Endodermal cell (in vitro differentiated cells): ENCODE results near the gene PDZRN4. TPM values are rescaled to one million over a fixed set of nuclear protein-coding genes. Genes with fewer than 3 reads are reported as not detected.

Source experiments
- DNase-seq: peaks from one replicate; pipeline ENCODE4 v3.0.0-alpha.2; 2017
- H3K27ac ChIP-seq: 2 replicates; pipeline ENCODE4 v1.5.1; 2013; ENCODE audit warnings: mild to moderate bottlenecking, low read depth, low read length, moderate library complexity
- H3K27me3 ChIP-seq: 2 replicates; pipeline ENCODE4 v1.6.1; 2013; ENCODE audit warnings: mild to moderate bottlenecking, low read length, moderate library complexity; ENCODE audit not compliant: insufficient read depth, control insufficient read depth, poor library complexity, severe bottlenecking
- H3K36me3 ChIP-seq: 2 replicates; pipeline ENCODE4 v1.7.0; 2013; ENCODE audit warnings: mild to moderate bottlenecking, low read length, moderate library complexity; ENCODE audit not compliant: control insufficient read depth, insufficient read depth
- H3K4me1 ChIP-seq: one replicate; pipeline ENCODE4 v1.7.0; 2013; ENCODE audit warnings: low read length; ENCODE audit not compliant: control insufficient read depth, insufficient read depth
- H3K4me3 ChIP-seq: 2 replicates; pipeline ENCODE4 v1.5.1; 2013; ENCODE audit warnings: mild to moderate bottlenecking, low read length, moderate library complexity
- H3K9ac ChIP-seq: 2 replicates; pipeline ENCODE4 v1.6.1; 2013; ENCODE audit warnings: mild to moderate bottlenecking, low read length, moderate library complexity; ENCODE audit not compliant: poor library complexity, severe bottlenecking; ENCODE audit errors: extremely low read depth
- H3K9me3 ChIP-seq: 2 replicates; pipeline ENCODE4 v1.6.1; 2013; ENCODE audit warnings: mild to moderate bottlenecking, low read length, moderate library complexity; ENCODE audit not compliant: control insufficient read depth
- H3K27ac Mint-ChIP-seq: 2 replicates; pipeline ENCODE4 v1.8.0; 2020; ENCODE audit warnings: mixed read lengths
- H3K27me3 Mint-ChIP-seq: 2 replicates; pipeline ENCODE4 v1.8.0; 2021; ENCODE audit warnings: mild to moderate bottlenecking, mixed read lengths; ENCODE audit not compliant: insufficient read depth
- H3K36me3 Mint-ChIP-seq: 2 replicates; pipeline ENCODE4 v1.8.0; 2020; ENCODE audit warnings: low read depth, mixed read lengths
- H3K4me1 Mint-ChIP-seq: 2 replicates; pipeline ENCODE4 v1.8.0; 2020; ENCODE audit warnings: mixed read lengths
- H3K4me3 Mint-ChIP-seq: 2 replicates; pipeline ENCODE4 v1.8.0; 2020; ENCODE audit warnings: mild to moderate bottlenecking, moderate library complexity, mixed read lengths
- H3K9me3 Mint-ChIP-seq: 2 replicates; pipeline ENCODE4 v1.8.0; 2020; ENCODE audit warnings: mild to moderate bottlenecking, mixed read lengths
- WGBS, 2 experiments: methylation state at CpG; one replicate each; pipeline versions ENCODE4 v1.1.5 to v1.1.7; 2013; ENCODE audit warnings: missing lambda C conversion rate in 2 of 2, mixed read lengths in 1 of 2; ENCODE audit not compliant: insufficient coverage in 1 of 2, insufficient read length in 1 of 2; 5-methylcytosine and 5-hydroxymethylcytosine counted together
- total RNA-seq, 2 donors: library from RNA; stranded (reverse); fragmentation: NEBNext Ultra II Directional in 1 of 2; extraction: Animal tissue kit (Norgen Biotek cat#: 25700) in 1 of 2; gene quantifications; 2 replicates in 1 of 2; 3 replicates in 1 of 2; pipeline ENCODE4 v1.2.1, GENCODE V29; 2021
- TF ChIP-seq, protein P1 (sequence below): fragments of 200-600 bp; sonication (generic); conservative IDR thresholded peaks from 2 replicates; pipeline ENCODE4 v1.5.0; 2021; ENCODE audit warnings: antibody characterized with exemption, mild to moderate bottlenecking

Gene PDZRN4
- total RNA-seq, 2 donors from 2014 or later: 1.6 to 1.9 TPM

DNA sequence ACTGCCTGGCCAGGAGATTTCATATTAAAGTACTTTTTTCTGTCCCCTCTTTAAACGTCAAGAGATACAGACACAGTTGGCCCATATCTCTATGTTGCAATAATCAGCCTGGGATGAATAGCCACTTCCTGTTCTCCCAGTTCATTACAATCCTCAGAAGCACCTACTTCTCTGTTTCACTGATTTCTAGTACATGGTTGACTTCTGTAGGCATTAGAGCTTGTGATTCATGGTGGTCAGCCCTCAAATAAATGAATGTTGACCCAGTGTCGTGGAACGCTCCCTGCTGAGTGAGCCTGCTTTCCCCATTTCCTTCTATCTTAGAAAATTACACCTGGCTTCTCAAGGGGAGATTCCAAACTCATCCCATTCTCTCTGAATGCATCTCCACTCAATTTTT, 416.7 kb downstream of the PDZRN4 start:
- Histone ChIP-seq H3K27ac (no peak overlapping the region), H3K4me1 (peaks cover 2% of the 10 kb centered on the region), H3K36me3 (no peaks in the 10 kb centered on the region), H3K9ac (no peak overlapping the region), H3K4me3 (no peak overlapping the region), H3K9me3 (no peaks in the 10 kb centered on the region), H3K27me3 (no peaks in the 10 kb centered on the region)
- H3K9me3 Mint-ChIP-seq: peaks cover 10% of the 10 kb centered on the region
- H3K27ac Mint-ChIP-seq: no peak overlapping the region
- DNase-seq: peak; percentile 62
- TF ChIP-seq, protein P1, sequence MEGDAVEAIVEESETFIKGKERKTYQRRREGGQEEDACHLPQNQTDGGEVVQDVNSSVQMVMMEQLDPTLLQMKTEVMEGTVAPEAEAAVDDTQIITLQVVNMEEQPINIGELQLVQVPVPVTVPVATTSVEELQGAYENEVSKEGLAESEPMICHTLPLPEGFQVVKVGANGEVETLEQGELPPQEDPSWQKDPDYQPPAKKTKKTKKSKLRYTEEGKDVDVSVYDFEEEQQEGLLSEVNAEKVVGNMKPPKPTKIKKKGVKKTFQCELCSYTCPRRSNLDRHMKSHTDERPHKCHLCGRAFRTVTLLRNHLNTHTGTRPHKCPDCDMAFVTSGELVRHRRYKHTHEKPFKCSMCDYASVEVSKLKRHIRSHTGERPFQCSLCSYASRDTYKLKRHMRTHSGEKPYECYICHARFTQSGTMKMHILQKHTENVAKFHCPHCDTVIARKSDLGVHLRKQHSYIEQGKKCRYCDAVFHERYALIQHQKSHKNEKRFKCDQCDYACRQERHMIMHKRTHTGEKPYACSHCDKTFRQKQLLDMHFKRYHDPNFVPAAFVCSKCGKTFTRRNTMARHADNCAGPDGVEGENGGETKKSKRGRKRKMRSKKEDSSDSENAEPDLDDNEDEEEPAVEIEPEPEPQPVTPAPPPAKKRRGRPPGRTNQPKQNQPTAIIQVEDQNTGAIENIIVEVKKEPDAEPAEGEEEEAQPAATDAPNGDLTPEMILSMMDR: no peak
- no peaks in the 10 kb centered on the region for H3K27me3 Mint-ChIP-seq
- H3K4me3 Mint-ChIP-seq: no peak overlapping the region
- H3K4me1 Mint-ChIP-seq: no peaks in the 10 kb centered on the region
- no peaks in the 10 kb centered on the region for H3K36me3 Mint-ChIP-seq
- WGBS, 2 experiments: 78 to 87% methylated on average over 3 of the region's 3 CpGs

DNA sequence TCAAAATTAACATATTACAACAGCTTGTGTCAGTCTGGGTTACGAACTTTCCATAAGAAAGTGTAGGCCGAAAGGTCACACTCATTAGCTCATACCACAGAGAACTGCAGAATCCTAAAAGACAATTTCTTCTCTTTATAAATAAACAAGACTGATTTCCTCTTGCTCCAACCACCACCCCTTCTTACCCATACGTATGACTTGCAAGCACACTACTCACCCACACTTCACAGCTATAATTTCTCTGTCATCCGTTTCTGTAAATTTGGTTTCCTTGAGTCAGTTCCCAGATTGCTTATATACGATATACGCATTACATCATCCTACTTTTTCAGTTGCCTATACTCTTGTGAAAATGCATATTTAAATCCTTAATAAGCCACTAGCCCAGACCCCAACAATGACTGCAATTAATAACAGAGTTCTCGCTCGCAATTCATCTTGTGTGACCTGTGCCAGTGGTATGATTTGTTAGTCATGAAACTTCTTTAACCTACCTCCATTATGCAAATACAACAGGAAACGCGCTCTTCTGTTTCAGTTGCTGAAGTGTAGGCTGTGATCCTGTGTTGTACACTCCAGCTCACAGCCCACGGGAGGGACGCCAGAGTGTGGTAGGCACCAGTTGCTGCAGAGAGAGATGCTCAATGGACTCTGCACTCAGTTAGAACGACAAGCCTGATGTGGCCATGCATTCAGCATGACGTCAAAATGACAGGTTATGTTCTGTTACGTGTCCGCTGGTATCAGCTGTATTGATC, 417.6 kb downstream of the PDZRN4 start:
- Histone ChIP-seq H3K36me3 (no peaks in the 10 kb centered on the region), H3K4me1 (peaks cover 2% of the 10 kb centered on the region), H3K4me3 (no peak overlapping the region), H3K9ac (no peak overlapping the region), H3K27me3 (no peaks in the 10 kb centered on the region), H3K9me3 (no peaks in the 10 kb centered on the region), H3K27ac (no peak overlapping the region)
- H3K4me3 Mint-ChIP-seq: no peak overlapping the region
- no peaks in the 10 kb centered on the region for H3K27me3 Mint-ChIP-seq
- H3K9me3 Mint-ChIP-seq: peaks cover 10% of the 10 kb centered on the region
- H3K36me3 Mint-ChIP-seq: no peaks in the 10 kb centered on the region
- WGBS, 2 experiments: 84 to 89% methylated on average over 13 to 16 of the region's 16 CpGs
- no peak overlapping the region for H3K27ac Mint-ChIP-seq
- TF ChIP-seq, protein P1: no peak
- DNase-seq: no peak
- H3K4me1 Mint-ChIP-seq: no peaks in the 10 kb centered on the region

DNA sequence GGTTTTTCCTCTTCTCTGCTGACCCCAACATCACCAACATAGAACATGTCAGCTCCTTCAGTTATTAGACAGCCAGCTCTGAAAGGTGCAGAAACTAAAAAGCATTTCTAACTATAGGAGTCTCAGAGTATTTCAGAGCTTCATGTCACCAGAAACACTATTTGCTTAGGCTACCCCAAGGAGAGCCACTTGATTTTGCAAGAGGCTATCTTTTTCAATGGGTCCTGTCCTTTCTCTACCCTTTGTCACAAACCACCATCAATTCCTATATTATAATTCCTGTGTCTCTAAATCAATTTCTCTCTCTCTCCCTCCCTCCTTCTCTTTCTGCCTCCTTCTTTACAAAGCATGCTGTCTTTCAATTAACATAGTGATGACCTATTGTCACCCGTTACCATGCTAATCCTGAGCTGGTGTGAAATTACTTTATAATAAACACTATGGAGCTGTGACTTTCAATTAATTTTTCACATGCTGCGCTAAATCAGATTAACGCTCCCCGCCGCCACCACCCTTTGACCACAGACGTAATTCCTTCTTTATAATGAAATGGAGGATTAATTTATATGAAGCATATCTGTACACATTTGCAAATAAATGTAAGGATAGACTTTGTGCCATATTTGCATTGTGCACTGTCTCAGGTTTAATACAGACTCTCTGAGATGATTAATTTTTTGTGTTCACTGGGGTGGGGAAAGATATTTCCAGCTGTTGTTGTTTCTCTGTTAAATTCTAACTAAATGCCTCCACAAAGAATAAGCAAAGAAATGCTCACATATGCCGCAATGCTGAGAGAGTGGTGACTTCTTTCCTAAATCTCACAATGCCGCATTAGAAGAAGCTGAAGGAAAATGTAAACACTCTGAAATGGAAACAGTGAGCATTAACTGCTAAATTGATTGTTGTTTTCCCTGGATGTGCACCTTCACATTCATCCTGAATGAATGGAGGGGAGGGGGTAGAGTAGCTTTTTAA, 418.6 kb downstream of the PDZRN4 start:
- Histone ChIP-seq H3K4me1 (peaks cover 2% of the 10 kb centered on the region), H3K4me3 (no peak overlapping the region), H3K9me3 (no peaks in the 10 kb centered on the region), H3K36me3 (no peaks in the 10 kb centered on the region), H3K27me3 (no peaks in the 10 kb centered on the region), H3K9ac (no peak overlapping the region), H3K27ac (no peak overlapping the region)
- Mint-ChIP-seq H3K4me1 (no peaks in the 10 kb centered on the region), H3K27ac (no peak overlapping the region), H3K36me3 (no peaks in the 10 kb centered on the region), H3K27me3 (no peaks in the 10 kb centered on the region), H3K4me3 (no peak overlapping the region), H3K9me3 (peaks cover 3% of the 10 kb centered on the region)
- TF ChIP-seq, protein P1: no peak
- DNase-seq: no peak
- WGBS, 2 experiments: 76 to 95% methylated on average over 3 of the region's 8 CpGs
